ENCODE results near the gene CCNY. TPM values are rescaled to one million over a fixed set of nuclear protein-coding genes. Genes with fewer than 3 reads are reported as not detected.

Gene CCNY
- total RNA-seq, 2 experiments from 2014 or later: 42.2 to 48.8 TPM

GRCh38 chr10:35576730-35577129 is 240.4 kb downstream of the CCNY start:
- intact Hi-C loops (cut with micrococcal nuclease): no loop called here
- POLR2A ChIA-PET: no interaction called here
- H3K4me1 Mint-ChIP-seq (ENCODE audit: low read depth): no peaks in the 10 kb centered on the region
- no peak for TF ChIP-seq CTCF (IDR thresholded peaks at IDR 0.05)
- no peak overlapping the region for H3K4me3 Mint-ChIP-seq
- no peak for ATAC-seq
- peaks cover 17% of the 10 kb centered on the region for H3K36me3 Mint-ChIP-seq (ENCODE audit: low read depth)
- CTCF ChIA-PET: interaction anchor here (1.4 to 1.5 kb wide), 3 partner anchors 14 to 338 kb away, joined by 3 to 4 read pairs (median 3); no protein-coding TSS in a partner anchor
- H3K27ac Mint-ChIP-seq: no peak overlapping the region
- no peaks in the 10 kb centered on the region for H3K27me3 Mint-ChIP-seq
- H3K9me3 Mint-ChIP-seq: peaks cover 11% of the 10 kb centered on the region
- DNase-seq: no peak

DNA sequence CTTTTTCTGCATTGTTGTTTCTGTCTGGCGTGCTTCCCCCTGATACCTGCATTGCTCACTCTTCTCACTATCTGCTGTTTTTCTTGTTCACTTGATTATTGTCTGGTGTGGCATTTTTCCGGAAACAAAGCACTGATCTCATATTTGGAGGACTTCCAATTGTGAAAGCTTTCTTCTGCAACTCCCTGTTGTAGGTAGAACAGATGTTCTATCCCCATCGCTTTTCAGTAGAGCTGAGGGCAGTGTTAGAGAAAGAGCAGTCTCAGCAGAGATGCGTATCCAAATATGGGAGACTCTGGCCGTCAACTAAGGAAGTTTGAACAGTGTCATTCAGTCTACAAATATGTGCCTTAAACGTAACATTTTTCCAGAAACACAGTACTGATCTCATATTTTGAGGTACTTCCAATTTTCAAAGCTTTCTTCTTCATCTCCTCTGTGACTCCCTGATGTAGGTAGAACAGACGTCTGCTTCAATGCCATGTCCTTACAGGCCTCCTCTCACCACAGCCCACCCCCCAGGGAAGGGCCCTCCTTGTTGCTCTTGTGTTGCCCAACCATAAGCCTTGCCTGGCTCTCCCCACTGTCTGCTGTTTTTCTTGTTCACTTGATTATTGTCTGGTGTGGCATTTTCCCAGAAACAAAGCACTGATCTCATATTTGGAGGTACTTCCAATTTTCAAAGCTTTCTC is 241.8 kb downstream of the CCNY start:
- DNase-seq (no peak), ATAC-seq (no peak)
- Mint-ChIP-seq H3K4me1 (ENCODE audit: low read depth) (no peaks in the 10 kb centered on the region), H3K27ac (no peak overlapping the region), H3K4me3 (no peak overlapping the region), H3K27me3 (no peaks in the 10 kb centered on the region), H3K9me3 (peaks cover 11% of the 10 kb centered on the region), H3K36me3 (ENCODE audit: low read depth) (peaks cover 14% of the 10 kb centered on the region)
- intact Hi-C loops (cut with micrococcal nuclease): no loop called here
- ChIA-PET CTCF (interaction anchor here (1.3 kb wide), 1 partner anchor 14 kb away, joined by 4 read pairs; no protein-coding TSS in a partner anchor), POLR2A (no interaction called here)
- TF ChIP-seq CTCF (IDR thresholded peaks at IDR 0.05): no peak

DNA sequence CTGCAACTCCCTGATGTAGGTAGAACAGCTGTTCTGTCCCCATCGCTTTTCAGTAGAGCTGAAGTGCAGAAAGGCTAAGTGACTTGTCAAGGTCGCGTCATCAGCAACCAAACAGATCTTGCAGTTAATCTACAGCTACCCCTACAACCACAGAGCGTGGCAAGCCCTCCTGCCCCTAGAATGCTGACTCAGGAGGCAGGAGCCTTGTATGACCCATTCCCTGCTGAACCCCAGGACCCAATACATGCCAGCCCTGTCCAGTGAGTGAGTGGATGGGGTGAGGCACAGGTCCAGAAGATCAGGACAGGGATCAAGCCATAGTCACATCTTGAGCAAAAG is 242.3 kb downstream of the CCNY start:
- Mint-ChIP-seq H3K36me3 (ENCODE audit: low read depth) (peaks cover 12% of the 10 kb centered on the region), H3K9me3 (peaks cover 11% of the 10 kb centered on the region), H3K27ac (no peak overlapping the region), H3K27me3 (no peaks in the 10 kb centered on the region), H3K4me1 (ENCODE audit: low read depth) (no peaks in the 10 kb centered on the region), H3K4me3 (no peak overlapping the region)
- DNase-seq: no peak
- POLR2A ChIA-PET: no interaction called here
- no peak for TF ChIP-seq CTCF (IDR thresholded peaks at IDR 0.05)
- CTCF ChIA-PET: interaction anchor here (1.2 to 1.3 kb wide), 2 partner anchors 13 to 15 kb away, joined by 4 to 5 read pairs; no protein-coding TSS in a partner anchor
- ATAC-seq: no peak
- intact Hi-C loops (cut with micrococcal nuclease): no loop called here

GRCh38 chr10:35579116-35579515 is 242.8 kb downstream of the CCNY start:
- H3K27me3 Mint-ChIP-seq: no peaks in the 10 kb centered on the region
- no peak for ATAC-seq
- peaks cover 11% of the 10 kb centered on the region for H3K9me3 Mint-ChIP-seq
- H3K4me3 Mint-ChIP-seq: no peak overlapping the region
- CTCF ChIA-PET: interaction anchor here (1.2 to 1.3 kb wide), 2 partner anchors 13 to 16 kb away, joined by 4 to 5 read pairs; no protein-coding TSS in a partner anchor
- no peak for TF ChIP-seq CTCF (IDR thresholded peaks at IDR 0.05)
- H3K36me3 Mint-ChIP-seq (ENCODE audit: low read depth): peaks cover 8% of the 10 kb centered on the region
- intact Hi-C loops (cut with micrococcal nuclease): no loop called here
- H3K4me1 Mint-ChIP-seq (ENCODE audit: low read depth): no peaks in the 10 kb centered on the region
- H3K27ac Mint-ChIP-seq: no peak overlapping the region
- DNase-seq: no peak
- POLR2A ChIA-PET: no interaction called here

DNA sequence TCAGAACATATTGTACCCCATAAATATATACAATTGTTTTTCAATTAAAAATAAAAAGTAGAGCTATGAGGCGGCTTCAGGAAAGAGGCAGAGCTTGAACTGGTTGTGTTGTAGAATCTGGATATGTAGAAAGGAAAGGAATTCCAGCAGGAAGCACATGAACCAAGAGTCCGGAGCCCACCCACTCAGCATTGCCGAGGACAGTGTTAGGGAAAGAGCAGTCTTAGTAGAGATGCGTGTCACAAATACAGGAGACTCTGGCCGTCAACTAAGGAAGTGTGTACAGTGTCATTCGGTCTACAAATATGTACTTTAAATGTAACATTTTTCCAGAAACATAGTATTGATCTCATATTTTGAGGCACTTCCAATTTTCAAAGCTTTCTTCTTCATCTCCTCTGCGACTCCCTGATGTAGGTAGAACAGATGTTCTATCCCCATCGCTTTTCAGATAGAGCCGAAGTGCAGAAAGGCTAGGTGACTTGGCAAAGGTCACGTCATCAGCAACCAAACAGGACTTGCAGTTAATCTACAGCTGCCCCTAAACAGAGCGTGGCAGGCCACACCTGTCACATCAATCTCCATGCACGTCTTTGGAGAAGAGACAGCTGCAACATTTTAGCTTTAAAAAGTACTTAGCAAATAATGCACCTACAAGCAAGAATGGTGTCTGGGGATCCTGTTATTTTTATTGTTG is 243.6 kb downstream of the CCNY start:
- intact Hi-C loops (cut with micrococcal nuclease): no loop called here
- Mint-ChIP-seq H3K27me3 (no peaks in the 10 kb centered on the region), H3K36me3 (ENCODE audit: low read depth) (peaks cover 5% of the 10 kb centered on the region), H3K27ac (no peak overlapping the region), H3K4me1 (ENCODE audit: low read depth) (no peaks in the 10 kb centered on the region), H3K9me3 (peaks cover 9% of the 10 kb centered on the region), H3K4me3 (no peak overlapping the region)
- no peak for TF ChIP-seq CTCF (IDR thresholded peaks at IDR 0.05)
- ChIA-PET POLR2A (interaction anchor here (0.9 kb wide), 1 partner anchor 9 kb away, joined by 3 read pairs; no protein-coding TSS in a partner anchor), CTCF (interaction anchor here (1.2 to 1.5 kb wide), 3 partner anchors 12 to 32 kb away, joined by 3 to 5 read pairs (median 4); no protein-coding TSS in a partner anchor)
- DNase-seq (no peak), ATAC-seq (no peak)

Measured in activated CD8-positive, alpha-beta T cell treated with anti-CD3 and anti-CD28 coated beads for 36 hours (primary cell).